ENCODE measurements around the gene AUTS2. TPM values are rescaled to one million over a fixed set of nuclear protein-coding genes. Genes with fewer than 3 reads are reported as not detected.

Gene AUTS2
- polyA plus RNA-seq, 1 donor (not counting 4 experiments of a cell fraction or from before 2014, with no cell fraction given): 4.7 TPM

DNA sequence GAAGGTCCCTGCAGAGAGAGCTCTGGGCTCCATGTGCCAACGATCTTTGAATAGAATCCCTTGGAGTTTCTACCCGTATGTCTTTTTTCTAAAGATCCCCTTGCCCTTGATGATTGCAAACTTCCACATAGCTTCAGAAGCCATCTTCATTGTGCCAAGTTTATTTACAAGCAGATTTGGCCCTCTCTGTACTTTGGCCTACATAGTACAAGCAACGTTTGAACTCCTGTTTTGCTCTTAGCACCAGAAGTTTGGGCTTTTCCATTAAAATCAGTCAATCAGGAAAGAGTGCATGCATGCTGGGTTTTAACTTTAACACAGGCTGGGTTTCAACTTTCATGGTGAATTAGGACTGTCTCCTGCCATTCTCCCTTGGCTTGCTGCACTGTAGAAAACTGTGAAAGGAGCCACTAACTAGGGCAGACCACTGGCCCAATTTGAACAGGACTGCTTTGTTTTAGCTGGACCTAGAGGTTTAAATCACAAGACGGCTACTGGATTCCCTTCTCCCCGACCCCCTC, 976.1 kb downstream of the AUTS2 start:
- peak; percentile 73 for FAIRE-seq
- no peaks in the 10 kb centered on the region for H3K36me3 ChIP-seq (ENCODE audit: control insufficient read depth in 2 of 2, extremely low read depth in 1 of 2, insufficient read depth in 2 of 2, low read length in 2 of 2)
- no peaks in the 10 kb centered on the region for H3K9me1 ChIP-seq (ENCODE audit: control insufficient read depth, extremely low read depth, insufficient read depth, low read length)
- H3K79me2 ChIP-seq (ENCODE audit: control insufficient read depth, insufficient read depth, low read length): no peaks in the 10 kb centered on the region
- H3K27me3 ChIP-seq (ENCODE audit: control insufficient read depth, extremely low read depth, insufficient read depth, low read length): no peaks in the 10 kb centered on the region
- no peak for DNase-seq (ENCODE audit: low read depth, low spot score)
- H3K4me3 ChIP-seq (ENCODE audit: control insufficient read depth in 2 of 3, extremely low read depth in 1 of 3, insufficient read depth in 2 of 3, low read depth in 1 of 3, low read length in 3 of 3): peak overlapping the region in 1 of 3 experiments; percentile 20
- H3K4me1 ChIP-seq (ENCODE audit: control insufficient read depth, extremely low read depth, insufficient read depth, low read length): peaks cover 34% of the 10 kb centered on the region
- H3K27ac ChIP-seq (ENCODE audit: control insufficient read depth, insufficient read depth, low read length): no peak overlapping the region
- TF ChIP-seq CTCF (optimal IDR thresholded peaks at IDR 0.05 in 1 of 3, IDR thresholded peaks at IDR 0.05 in 1 of 3, conservative IDR thresholded peaks at IDR 0.05 in 1 of 3; ENCODE audit: extremely low read depth in 1 of 3, insufficient read depth in 2 of 3, low read length in 3 of 3) (no peak), EZH2 (IDR thresholded peaks at IDR 0.05; ENCODE audit: low read length) (no peak)
- H3K4me2 ChIP-seq (ENCODE audit: control insufficient read depth, extremely low read depth, insufficient read depth, low read depth, low read length): peak overlapping the region; percentile 73
- peak overlapping the region; percentile 83 for H2AFZ ChIP-seq (ENCODE audit: control insufficient read depth, low read length)
- dilution Hi-C loops (cut with MboI; ENCODE audit: extremely low pct_ligation_motif_present, low sequenced_read_pairs): no loop called here
- H3K9ac ChIP-seq (ENCODE audit: control insufficient read depth, extremely low read depth, insufficient read depth, low read length): no peak overlapping the region
- H3K9me3 ChIP-seq (ENCODE audit: control insufficient read depth, low read depth, low read length): no peaks in the 10 kb centered on the region
- no peaks in the 10 kb centered on the region for H4K20me1 ChIP-seq (ENCODE audit: control insufficient read depth, extremely low read depth, insufficient read depth, low read length)

DNA sequence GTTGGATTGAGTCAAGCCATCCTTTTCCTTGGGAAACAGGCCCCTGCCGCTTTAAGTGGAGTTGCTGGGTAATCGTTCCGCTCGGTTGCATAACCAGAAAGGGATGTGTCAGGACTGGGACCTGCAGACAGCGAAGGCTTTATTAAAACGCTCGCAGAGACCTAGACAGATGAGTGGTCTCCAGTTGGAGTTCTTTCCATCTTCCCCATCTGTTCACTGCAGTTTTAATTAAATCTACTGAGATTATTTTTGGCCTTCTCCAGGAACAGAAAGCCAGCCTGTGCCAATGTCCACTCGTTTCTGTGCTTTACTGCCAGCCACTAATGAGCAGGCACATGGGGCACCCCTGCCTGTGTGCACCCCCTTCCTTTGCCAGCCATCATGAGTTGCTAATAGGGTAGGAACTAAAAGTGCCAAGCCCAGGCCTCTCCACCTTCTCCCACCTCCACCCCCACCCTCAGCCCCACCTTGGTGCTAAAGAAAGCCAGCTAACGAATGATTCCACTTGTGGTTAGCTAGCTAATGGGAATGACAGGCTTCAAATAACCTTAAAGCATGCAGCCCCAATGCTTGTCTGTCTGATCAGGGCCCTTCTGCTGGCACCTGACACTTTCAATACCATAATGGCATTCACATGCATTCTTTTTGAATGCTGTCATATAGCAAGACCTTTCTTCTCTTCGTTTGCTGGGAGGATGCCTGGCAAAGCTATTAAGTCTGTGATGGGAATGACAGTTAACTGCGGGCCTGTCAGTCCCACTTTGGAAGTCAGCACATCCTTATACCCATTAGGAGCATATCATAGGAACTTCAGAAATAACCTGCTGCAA, 976.9 kb downstream of the AUTS2 start:
- peak overlapping the region; percentile 44 for H3K27ac ChIP-seq (ENCODE audit: control insufficient read depth, insufficient read depth, low read length)
- peak overlapping the region; percentile 83 for H2AFZ ChIP-seq (ENCODE audit: control insufficient read depth, low read length)
- FAIRE-seq: peak; percentile 98
- peak overlapping the region; percentile 3 for H3K9ac ChIP-seq (ENCODE audit: control insufficient read depth, extremely low read depth, insufficient read depth, low read length)
- H3K27me3 ChIP-seq (ENCODE audit: control insufficient read depth, extremely low read depth, insufficient read depth, low read length): no peaks in the 10 kb centered on the region
- no peaks in the 10 kb centered on the region for H3K36me3 ChIP-seq (ENCODE audit: control insufficient read depth in 2 of 2, extremely low read depth in 1 of 2, insufficient read depth in 2 of 2, low read length in 2 of 2)
- dilution Hi-C loops (cut with MboI; ENCODE audit: extremely low pct_ligation_motif_present, low sequenced_read_pairs): no loop called here
- peak overlapping the region in 2 of 3 experiments; percentile 36 to 45 for H3K4me3 ChIP-seq (ENCODE audit: control insufficient read depth in 2 of 3, extremely low read depth in 1 of 3, insufficient read depth in 2 of 3, low read depth in 1 of 3, low read length in 3 of 3)
- no peaks in the 10 kb centered on the region for H3K79me2 ChIP-seq (ENCODE audit: control insufficient read depth, insufficient read depth, low read length)
- H3K4me1 ChIP-seq (ENCODE audit: control insufficient read depth, extremely low read depth, insufficient read depth, low read length): peaks cover 37% of the 10 kb centered on the region
- H4K20me1 ChIP-seq (ENCODE audit: control insufficient read depth, extremely low read depth, insufficient read depth, low read length): no peaks in the 10 kb centered on the region
- no peaks in the 10 kb centered on the region for H3K9me3 ChIP-seq (ENCODE audit: control insufficient read depth, low read depth, low read length)
- peak overlapping the region; percentile 73 for H3K4me2 ChIP-seq (ENCODE audit: control insufficient read depth, extremely low read depth, insufficient read depth, low read depth, low read length)
- H3K9me1 ChIP-seq (ENCODE audit: control insufficient read depth, extremely low read depth, insufficient read depth, low read length): no peaks in the 10 kb centered on the region
- TF ChIP-seq EZH2 (IDR thresholded peaks at IDR 0.05; ENCODE audit: low read length): no peak
- no peak for TF ChIP-seq CTCF (optimal IDR thresholded peaks at IDR 0.05 in 1 of 3, IDR thresholded peaks at IDR 0.05 in 1 of 3, conservative IDR thresholded peaks at IDR 0.05 in 1 of 3; ENCODE audit: extremely low read depth in 1 of 3, insufficient read depth in 2 of 3, low read length in 3 of 3)
- peak; percentile 35 for DNase-seq (ENCODE audit: low read depth, low spot score)
